CD4-positive, alpha-beta memory T cell (primary cell): ENCODE data around the gene MSI2. TPM values are rescaled to one million over a fixed set of nuclear protein-coding genes. Genes with fewer than 3 reads are reported as not detected.

Experiments used
- CTCF ChIA-PET: fragments of 350-600 bp; sonication (Branson Sonifier 250); formaldehyde crosslinking; loops from one replicate; lab custom pipeline; 2021; ENCODE audit warnings: inconsistent platforms; ENCODE audit not compliant: partially characterized antibody; lab: Charles Lee
- POLR2A ChIA-PET: fragments of 350-600 bp; sonication (Branson Sonifier 250); formaldehyde crosslinking; loops from one replicate; lab custom pipeline; 2021; ENCODE audit not compliant: partially characterized antibody; lab: Charles Lee
- DNase-seq, 5 donors: peaks; one replicate each; pipeline versions ENCODE4 v3.0.0 to v3.0.0-alpha.2; 2020 to 2022; ENCODE audit warnings: mixed read lengths in 1 of 5
- H3K27ac ChIP-seq: one replicate; pipeline ENCODE4 v1.7.0; 2013; ENCODE audit warnings: low read depth, low read length
- H3K27me3 ChIP-seq: 2 replicates; pipeline ENCODE4 v1.7.0; 2013; ENCODE audit warnings: mild to moderate bottlenecking, low read length, moderate library complexity; ENCODE audit not compliant: insufficient read depth
- H3K36me3 ChIP-seq: 2 replicates; pipeline ENCODE4 v1.7.0; 2013; ENCODE audit warnings: mild to moderate bottlenecking, low read length, moderate library complexity; ENCODE audit not compliant: insufficient read depth
- H3K4me1 ChIP-seq: 2 replicates; pipeline ENCODE4 v1.7.0; 2013; ENCODE audit warnings: mild to moderate bottlenecking, low read length, moderate library complexity; ENCODE audit not compliant: insufficient read depth
- H3K4me3 ChIP-seq, 2 donors: one replicate each; pipeline ENCODE4 v1.7.0; 2013; ENCODE audit warnings: low read length in 2 of 2, mild to moderate bottlenecking in 1 of 2
- H3K9me3 ChIP-seq, 2 donors: one replicate each; pipeline ENCODE4 v1.7.0; 2013; ENCODE audit warnings: low read length in 2 of 2, control low read depth in 1 of 2; ENCODE audit not compliant: control insufficient read depth in 1 of 2
- H3K27ac Mint-ChIP-seq, 7 donors: one replicate each; pipeline ENCODE4 v1.8.0; 2020 to 2021; ENCODE audit warnings: mixed read lengths in 7 of 7, mild to moderate bottlenecking in 6 of 7, inconsistent platforms in 3 of 7, moderate library complexity in 3 of 7
- H3K27me3 Mint-ChIP-seq, 2 donors: one replicate each; pipeline ENCODE4 v1.8.0; 2020 to 2021; ENCODE audit warnings: mixed read lengths in 2 of 2
- H3K36me3 Mint-ChIP-seq, 2 donors: one replicate each; pipeline ENCODE4 v1.8.0; 2020 to 2021; ENCODE audit warnings: mixed read lengths in 2 of 2, inconsistent platforms in 1 of 2, mild to moderate bottlenecking in 1 of 2
- H3K4me1 Mint-ChIP-seq, 4 donors: one replicate each; pipeline ENCODE4 v1.8.0; 2020 to 2021; ENCODE audit warnings: mixed read lengths in 4 of 4, mild to moderate bottlenecking in 1 of 4
- H3K4me3 Mint-ChIP-seq, 8 donors: one replicate each; pipeline ENCODE4 v1.8.0; 2020 to 2021; ENCODE audit warnings: mixed read lengths in 8 of 8, mild to moderate bottlenecking in 7 of 8, moderate library complexity in 6 of 8, inconsistent platforms in 3 of 8
- H3K9me3 Mint-ChIP-seq, 8 donors: one replicate each; pipeline ENCODE4 v1.8.0; 2020 to 2021; ENCODE audit warnings: mixed read lengths in 8 of 8, mild to moderate bottlenecking in 5 of 8, inconsistent platforms in 3 of 8, moderate library complexity in 1 of 8
- intact Hi-C: fragments of 100-400 bp; cut with micrococcal nuclease; formaldehyde crosslinking; loops from one replicate; pipeline ENCODE4 v1.15.1; 2023
- polyA plus RNA-seq, 2 donors: library from polyadenylated mRNA; unstranded; fragments of 300-500 nt; fragmentation: Illumina TruSeq; gene quantifications; one replicate each; pipeline ENCODE4 v1.2.3, GENCODE V29; 2021
- total RNA-seq, 2 experiments: library from RNA; stranded (reverse); gene quantifications; one replicate each; pipeline ENCODE4 v1.2.3, GENCODE V29; 2021

MSI2 gene
- total and polyA plus RNA-seq, 4 experiments from 2014 or later: 2.1 to 110 (median 55.3) TPM

DNA sequence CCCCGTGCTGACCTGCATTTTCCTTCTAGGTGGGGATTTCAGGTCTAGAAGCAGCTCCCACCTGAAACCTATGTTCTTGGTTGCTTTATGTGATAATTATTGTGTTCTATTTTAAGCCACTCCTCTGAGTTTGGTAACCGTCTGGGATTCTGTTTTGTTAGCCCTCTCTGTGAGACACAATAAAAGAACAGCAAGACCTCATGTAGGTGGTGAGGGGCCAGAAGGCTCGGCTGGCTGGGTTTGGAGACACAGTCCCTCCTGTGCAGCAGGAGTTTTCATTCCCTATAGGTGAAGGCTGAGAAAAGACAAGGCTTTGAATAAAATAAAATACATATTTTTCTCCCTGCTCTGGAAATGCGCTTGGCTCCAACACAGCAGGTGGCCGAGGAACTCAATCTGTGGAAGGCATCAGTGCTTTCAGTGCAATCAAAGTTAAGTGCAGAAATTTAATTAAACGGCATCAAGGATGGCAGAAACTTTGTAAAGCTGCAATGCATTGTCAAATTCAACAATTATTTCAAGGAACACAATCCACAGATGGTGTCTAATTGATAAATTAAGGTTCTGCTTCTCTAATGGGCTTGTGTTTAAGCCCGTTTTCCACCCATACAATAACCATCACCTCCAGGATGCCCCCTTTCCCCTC lies 107.8 kb downstream of the MSI2 start:
- H3K4me3 Mint-ChIP-seq: no peak overlapping the region
- intact Hi-C loops: no loop called here
- ChIA-PET POLR2A (no interaction called here), CTCF (no interaction called here)
- no peaks in the 10 kb centered on the region for H3K36me3 ChIP-seq
- no peaks in the 10 kb centered on the region for H3K9me3 ChIP-seq
- peaks cover 12 to 16% of the 10 kb centered on the region in 2 donors for H3K36me3 Mint-ChIP-seq
- H3K27ac ChIP-seq: no peak overlapping the region
- no peak for DNase-seq
- H3K27ac Mint-ChIP-seq: no peak overlapping the region
- no peak overlapping the region for H3K4me3 ChIP-seq
- H3K9me3 Mint-ChIP-seq: no peaks in the 10 kb centered on the region
- no peaks in the 10 kb centered on the region for H3K27me3 ChIP-seq
- H3K27me3 Mint-ChIP-seq: no peaks in the 10 kb centered on the region
- peaks cover 12 to 17% (median 16%) of the 10 kb centered on the region in 4 donors for H3K4me1 Mint-ChIP-seq
- H3K4me1 ChIP-seq: no peaks in the 10 kb centered on the region

DNA sequence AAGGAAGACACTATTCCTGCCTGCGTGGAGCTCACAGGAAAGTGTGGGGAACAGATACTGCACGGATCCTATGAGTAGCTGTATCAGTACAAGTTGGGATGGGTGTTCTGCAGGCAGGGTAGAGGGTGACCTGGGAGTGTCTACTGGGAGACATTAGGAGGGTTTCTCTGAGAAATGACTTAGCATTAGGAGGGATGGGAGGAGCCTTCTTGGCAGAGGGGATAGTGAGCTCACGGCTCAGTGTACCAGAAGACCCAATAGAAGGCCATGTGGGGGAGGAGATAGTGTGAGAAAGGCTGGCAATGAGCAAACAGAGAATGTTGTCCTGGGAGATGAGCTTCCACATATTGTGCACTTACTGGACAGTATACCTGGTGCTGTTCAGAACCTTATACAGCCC lies 109.1 kb downstream of the MSI2 start:
- intact Hi-C loops: no loop called here
- Histone ChIP-seq H3K4me1 (no peaks in the 10 kb centered on the region), H3K4me3 (no peak overlapping the region), H3K27me3 (no peaks in the 10 kb centered on the region), H3K36me3 (no peaks in the 10 kb centered on the region), H3K27ac (no peak overlapping the region), H3K9me3 (no peaks in the 10 kb centered on the region)
- no peak for DNase-seq
- Mint-ChIP-seq H3K27me3 (no peaks in the 10 kb centered on the region), H3K27ac (peak overlapping the region in 2 of 7 donors; percentile 34 to 72), H3K4me3 (no peak overlapping the region), H3K9me3 (no peaks in the 10 kb centered on the region), H3K36me3 (peaks cover 12 to 16% of the 10 kb centered on the region in 2 donors), H3K4me1 (peaks cover 12 to 25% (median 17%) of the 10 kb centered on the region in 4 donors)
- ChIA-PET POLR2A (no interaction called here), CTCF (interaction anchor here (1.1 kb wide), 1 partner anchor 306 kb away, joined by 5 read pairs; no protein-coding TSS in a partner anchor)

DNA sequence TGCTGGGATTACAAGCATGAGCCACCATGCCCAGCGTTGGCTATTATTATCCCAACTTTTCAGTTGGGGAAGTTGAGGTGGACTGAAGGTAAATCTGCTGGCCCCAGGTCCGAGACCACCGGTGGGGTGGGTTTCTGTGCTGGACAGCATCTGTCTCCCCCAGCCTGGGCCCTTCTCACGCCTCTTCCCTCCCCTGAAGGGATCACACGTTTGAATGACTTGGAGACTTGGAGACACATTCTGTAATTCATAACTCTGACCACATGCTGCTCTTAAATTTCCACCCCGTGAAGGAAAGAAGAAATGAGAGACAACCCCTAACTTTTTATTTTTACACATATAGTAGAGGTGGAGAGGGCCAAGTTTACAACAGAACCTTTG lies 109.8 kb downstream of the MSI2 start:
- H3K27me3 ChIP-seq: no peaks in the 10 kb centered on the region

DNA sequence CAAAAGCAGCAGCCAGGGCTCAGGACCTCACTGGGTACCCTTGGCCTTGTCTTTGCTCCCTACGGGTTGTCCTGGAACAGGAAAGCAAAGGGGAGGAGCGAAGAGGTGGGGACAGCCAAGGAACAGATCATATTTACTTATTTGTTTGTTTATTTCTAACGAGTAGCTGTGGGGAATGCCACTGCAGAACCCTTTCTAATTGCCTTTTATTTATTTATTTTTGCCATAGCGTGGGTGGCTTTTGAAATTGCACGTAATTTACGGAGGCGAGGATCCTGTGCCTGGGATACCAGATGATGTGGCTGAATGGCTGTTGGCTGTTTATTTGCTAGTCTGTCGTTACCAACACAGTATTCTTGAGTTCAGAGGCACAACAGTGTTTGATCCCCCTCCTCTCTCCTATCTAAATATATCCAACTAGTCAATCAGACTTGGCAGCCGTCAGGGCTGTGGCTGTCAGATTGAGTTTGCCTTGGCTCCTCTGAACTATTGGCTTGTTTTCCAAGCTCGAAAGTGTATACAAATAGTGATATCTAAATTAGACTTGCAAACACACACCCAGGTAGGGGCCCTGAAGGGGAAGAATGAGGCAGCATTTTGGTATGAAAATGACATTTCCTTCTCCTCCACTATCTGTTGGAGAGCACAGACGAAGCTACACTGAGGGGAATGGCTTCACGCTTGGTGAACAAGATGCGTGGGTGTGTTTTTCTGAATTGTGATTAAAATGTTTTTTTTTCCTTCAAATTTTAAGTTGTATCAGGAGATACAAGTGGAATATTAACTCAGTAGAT lies 110.4 kb downstream of the MSI2 start:
- DNase-seq: no peak
- Histone ChIP-seq H3K27me3 (no peaks in the 10 kb centered on the region), H3K9me3 (no peaks in the 10 kb centered on the region), H3K27ac (no peak overlapping the region), H3K4me3 (no peak overlapping the region), H3K36me3 (no peaks in the 10 kb centered on the region), H3K4me1 (no peaks in the 10 kb centered on the region)
- ChIA-PET POLR2A (no interaction called here), CTCF (interaction anchor here (0.8 to 1.2 kb wide), 2 partner anchors 17 to 122 kb away, joined by 3 read pairs; no protein-coding TSS in a partner anchor)
- H3K9me3 Mint-ChIP-seq: no peaks in the 10 kb centered on the region
- peaks cover 12 to 25% (median 16%) of the 10 kb centered on the region in 4 donors for H3K4me1 Mint-ChIP-seq
- H3K27ac Mint-ChIP-seq: no peak overlapping the region
- no peak overlapping the region for H3K4me3 Mint-ChIP-seq
- H3K36me3 Mint-ChIP-seq: peaks cover 12 to 14% of the 10 kb centered on the region in 2 donors
- H3K27me3 Mint-ChIP-seq: no peaks in the 10 kb centered on the region
- intact Hi-C loops: no loop called here

More for the DNA sequence above, 109.8 kb downstream of the MSI2 start:
- H3K4me3 ChIP-seq: no peak overlapping the region
- H3K4me1 ChIP-seq: no peaks in the 10 kb centered on the region
- H3K9me3 ChIP-seq: no peaks in the 10 kb centered on the region
- no peak for DNase-seq
- H3K36me3 ChIP-seq: no peaks in the 10 kb centered on the region
- peaks cover 12 to 16% of the 10 kb centered on the region in 2 donors for H3K36me3 Mint-ChIP-seq
- no peaks in the 10 kb centered on the region for H3K9me3 Mint-ChIP-seq
- no peaks in the 10 kb centered on the region for H3K27me3 Mint-ChIP-seq
- peaks cover 12 to 25% (median 17%) of the 10 kb centered on the region in 4 donors for H3K4me1 Mint-ChIP-seq
- H3K27ac ChIP-seq: no peak overlapping the region
- ChIA-PET POLR2A (no interaction called here), CTCF (interaction anchor here (1.2 kb wide), 1 partner anchor 18 kb away, joined by 3 read pairs; no protein-coding TSS in a partner anchor)
- no peak overlapping the region for H3K27ac Mint-ChIP-seq
- intact Hi-C loops: no loop called here
- H3K4me3 Mint-ChIP-seq: no peak overlapping the region

DNA sequence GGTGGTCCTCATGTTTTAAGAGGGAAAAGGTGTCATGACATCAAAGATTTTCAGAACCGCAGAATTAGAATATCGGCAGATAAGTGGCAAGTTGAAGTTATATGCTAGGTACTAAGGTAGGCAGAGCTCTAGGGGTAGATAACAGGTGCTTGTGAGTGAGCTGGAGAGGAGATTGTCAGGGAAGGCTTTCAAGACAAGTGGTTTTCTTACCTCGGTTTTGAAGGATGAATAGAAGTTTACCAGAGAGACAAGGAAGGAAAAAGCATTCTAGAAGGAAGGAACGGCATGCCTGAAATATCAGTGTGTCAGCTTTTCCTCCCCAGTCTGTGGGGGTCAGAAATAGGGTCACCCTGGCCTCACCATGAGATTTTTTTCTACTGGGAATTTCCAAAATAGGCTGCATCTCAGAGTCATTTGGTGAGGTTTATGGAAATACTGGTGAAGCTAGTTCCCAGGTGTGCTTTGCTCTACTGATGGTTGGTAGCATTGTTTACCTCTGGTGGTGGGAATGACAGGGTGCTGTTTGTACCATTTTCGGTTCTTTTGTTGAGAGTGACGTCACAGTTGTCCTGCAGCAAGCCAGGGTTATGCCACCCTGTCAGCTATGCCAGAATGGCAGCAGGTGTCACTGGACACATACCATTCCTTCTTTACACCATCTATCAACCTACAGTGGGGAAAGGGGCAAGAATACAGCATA lies 112.5 kb downstream of the MSI2 start:
- no peak overlapping the region for H3K4me3 ChIP-seq
- ChIA-PET POLR2A (no interaction called here), CTCF (interaction anchor here (0.9 kb wide), 1 partner anchor 125 kb away, joined by 3 read pairs; no protein-coding TSS in a partner anchor)
- no peaks in the 10 kb centered on the region for H3K27me3 Mint-ChIP-seq
- peaks cover 9 to 22% of the 10 kb centered on the region in 2 donors for H3K36me3 Mint-ChIP-seq
- peak overlapping the region in 1 of 8 donors; percentile 26 for H3K4me3 Mint-ChIP-seq
- no peak overlapping the region for H3K27ac ChIP-seq
- no peaks in the 10 kb centered on the region for H3K9me3 Mint-ChIP-seq
- H3K27ac Mint-ChIP-seq: peak overlapping the region in 2 of 7 donors; percentile 29 to 49
- intact Hi-C loops: no loop called here
- no peaks in the 10 kb centered on the region for H3K9me3 ChIP-seq
- H3K4me1 Mint-ChIP-seq: peaks cover 11 to 25% (median 15%) of the 10 kb centered on the region in 4 donors
- no peaks in the 10 kb centered on the region for H3K36me3 ChIP-seq
- H3K4me1 ChIP-seq: no peaks in the 10 kb centered on the region
- no peaks in the 10 kb centered on the region for H3K27me3 ChIP-seq
- DNase-seq: no peak

DNA sequence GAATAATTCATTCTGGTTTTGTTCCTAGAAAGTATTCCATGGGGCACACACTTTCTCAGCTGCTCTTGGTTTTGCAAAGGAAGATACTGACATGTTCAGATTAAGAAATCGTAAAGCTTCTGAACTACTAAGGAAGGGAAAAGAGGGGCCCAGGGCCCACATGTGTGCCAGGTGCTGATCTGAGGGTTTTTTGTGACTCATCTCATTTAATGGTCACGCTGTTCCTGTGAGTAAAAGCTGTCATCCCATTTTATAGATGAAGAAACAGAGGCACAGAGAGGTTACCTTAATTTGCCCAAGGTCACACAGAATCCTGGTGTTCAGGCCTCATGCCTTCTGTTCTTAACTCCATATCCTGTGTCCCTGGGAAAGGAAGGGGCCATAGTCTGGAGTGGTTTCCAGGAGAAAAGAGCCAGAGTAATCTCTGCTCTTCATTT lies 113.2 kb downstream of the MSI2 start:
- CTCF ChIA-PET: no interaction called here
- Mint-ChIP-seq H3K4me1 (peaks cover 11 to 25% (median 15%) of the 10 kb centered on the region in 4 donors), H3K27me3 (no peaks in the 10 kb centered on the region), H3K36me3 (peaks cover 11 to 23% of the 10 kb centered on the region in 2 donors), H3K4me3 (no peak overlapping the region), H3K9me3 (no peaks in the 10 kb centered on the region), H3K27ac (no peak overlapping the region)
- intact Hi-C loops: no loop called here
- POLR2A ChIA-PET: interaction anchor here (0.5 kb wide), 1 partner anchor 1130 kb away, joined by 4 read pairs; no protein-coding TSS in a partner anchor
- H3K4me1 ChIP-seq: no peaks in the 10 kb centered on the region
- no peak for DNase-seq
- no peak overlapping the region for H3K4me3 ChIP-seq
- no peak overlapping the region for H3K27ac ChIP-seq
- no peaks in the 10 kb centered on the region for H3K9me3 ChIP-seq
- no peaks in the 10 kb centered on the region for H3K36me3 ChIP-seq
- no peaks in the 10 kb centered on the region for H3K27me3 ChIP-seq
